LNCAP (cell line): Measurements from ENCODE around the gene MAPKBP1.

Experiments used
- TF ChIP-seq, protein P1 (sequence below): fragments of 450-650 bp; IDR thresholded peaks from 2 replicates; pipeline ENCODE4 v1.5.1; 2017; ENCODE audit warnings: mild to moderate bottlenecking

The MAPKBP1 gene

DNA sequence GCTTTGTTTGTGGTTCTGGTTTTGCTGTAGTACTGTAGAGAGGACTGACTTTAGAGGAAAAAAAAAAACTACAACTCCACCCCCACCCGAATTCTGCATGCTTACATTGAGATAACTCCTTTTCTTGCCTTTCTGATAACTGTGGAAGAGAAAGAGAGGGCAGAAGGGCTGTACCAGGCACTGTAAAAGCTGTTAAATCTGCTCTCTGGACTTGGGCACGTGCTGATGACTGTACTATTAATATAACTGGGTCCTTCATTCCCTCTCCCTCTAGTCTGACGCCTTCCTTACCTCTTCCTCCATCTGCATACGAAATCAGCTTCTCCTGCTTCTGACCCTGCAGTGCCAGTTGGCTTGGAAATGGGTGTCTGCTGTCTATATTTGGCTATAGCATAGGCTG is 15.0 kb downstream of the MAPKBP1 start:
- TF ChIP-seq, protein P1, sequence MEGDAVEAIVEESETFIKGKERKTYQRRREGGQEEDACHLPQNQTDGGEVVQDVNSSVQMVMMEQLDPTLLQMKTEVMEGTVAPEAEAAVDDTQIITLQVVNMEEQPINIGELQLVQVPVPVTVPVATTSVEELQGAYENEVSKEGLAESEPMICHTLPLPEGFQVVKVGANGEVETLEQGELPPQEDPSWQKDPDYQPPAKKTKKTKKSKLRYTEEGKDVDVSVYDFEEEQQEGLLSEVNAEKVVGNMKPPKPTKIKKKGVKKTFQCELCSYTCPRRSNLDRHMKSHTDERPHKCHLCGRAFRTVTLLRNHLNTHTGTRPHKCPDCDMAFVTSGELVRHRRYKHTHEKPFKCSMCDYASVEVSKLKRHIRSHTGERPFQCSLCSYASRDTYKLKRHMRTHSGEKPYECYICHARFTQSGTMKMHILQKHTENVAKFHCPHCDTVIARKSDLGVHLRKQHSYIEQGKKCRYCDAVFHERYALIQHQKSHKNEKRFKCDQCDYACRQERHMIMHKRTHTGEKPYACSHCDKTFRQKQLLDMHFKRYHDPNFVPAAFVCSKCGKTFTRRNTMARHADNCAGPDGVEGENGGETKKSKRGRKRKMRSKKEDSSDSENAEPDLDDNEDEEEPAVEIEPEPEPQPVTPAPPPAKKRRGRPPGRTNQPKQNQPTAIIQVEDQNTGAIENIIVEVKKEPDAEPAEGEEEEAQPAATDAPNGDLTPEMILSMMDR = no peak

DNA sequence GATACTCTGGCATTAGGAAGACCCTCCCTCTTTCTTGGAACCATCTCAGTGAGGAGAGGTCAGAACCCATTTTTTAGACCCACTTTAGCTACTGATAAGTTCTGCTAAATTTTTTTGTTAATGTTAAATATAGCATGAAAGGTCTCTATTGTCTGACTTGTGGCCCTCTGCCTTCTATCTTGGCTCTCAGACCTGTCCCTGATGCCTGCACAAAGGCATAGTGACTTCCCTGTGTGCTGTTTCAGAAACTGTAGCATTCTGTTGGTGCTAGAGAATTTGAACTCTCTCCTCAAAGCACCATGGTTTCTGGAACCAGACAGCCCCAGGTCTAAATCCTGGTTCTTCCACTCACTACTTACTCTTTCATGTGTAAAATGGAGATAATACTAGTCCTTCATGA is 15.4 kb downstream of the MAPKBP1 start:
- TF ChIP-seq, protein P1 = no peak

DNA sequence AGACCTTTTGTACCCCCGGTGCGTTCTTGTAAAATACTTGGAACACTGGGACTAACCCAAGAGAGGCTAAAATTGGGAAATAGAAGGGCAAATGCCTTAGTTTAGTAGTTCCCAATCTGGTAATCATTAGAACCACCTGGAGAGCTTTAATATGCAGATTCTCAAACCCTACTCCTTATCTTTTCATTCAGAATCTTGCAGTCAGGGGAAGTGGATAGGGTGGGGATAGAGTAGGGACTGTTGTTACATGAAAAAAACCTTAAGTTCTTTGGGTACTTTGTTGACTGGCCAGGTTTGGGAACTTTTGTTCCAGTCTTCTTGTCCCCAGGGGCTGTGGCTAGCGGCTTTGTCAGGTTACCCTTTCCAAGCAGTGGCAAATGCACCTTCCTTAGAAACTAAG is 15.9 kb downstream of the MAPKBP1 start:
- TF ChIP-seq, protein P1 = no peak

DNA sequence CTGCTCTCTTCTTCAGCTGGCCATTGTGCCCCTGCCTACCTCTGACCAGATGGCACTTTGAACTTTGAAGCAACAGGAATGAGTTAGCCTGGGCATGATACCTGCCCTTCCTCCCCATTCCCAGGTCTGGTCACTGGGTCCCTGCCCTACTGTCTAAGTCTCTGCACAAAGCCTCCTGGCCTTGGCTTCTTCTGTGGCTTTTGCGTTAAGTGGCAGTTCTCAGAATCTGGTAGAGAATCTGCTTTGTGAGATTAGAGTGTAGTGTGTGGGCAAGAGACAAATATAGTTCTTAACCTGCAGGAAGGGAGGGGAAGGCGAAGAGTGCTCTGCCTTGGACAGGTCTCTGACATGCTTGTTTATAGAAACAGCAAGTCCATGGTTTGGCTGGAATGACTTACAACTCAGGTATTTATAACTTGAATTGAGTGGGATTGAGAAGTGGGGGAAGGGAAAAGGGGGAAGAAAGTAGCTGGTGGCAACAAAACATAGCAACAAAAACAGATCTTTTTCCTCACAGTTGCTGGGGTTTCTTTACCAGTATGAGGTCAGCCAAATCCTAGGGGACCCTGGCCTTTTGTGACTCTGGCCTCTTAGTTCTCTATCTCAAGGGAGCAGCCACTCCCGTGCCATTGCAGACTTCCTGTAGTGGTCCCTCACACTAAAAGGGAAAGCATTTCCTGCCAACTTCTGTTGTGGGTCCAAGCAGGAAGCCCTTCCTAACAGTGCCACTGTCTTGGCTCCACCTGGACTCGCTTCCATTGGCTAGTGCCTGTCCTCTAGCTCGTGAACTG is 16.7 kb downstream of the MAPKBP1 start:
- TF ChIP-seq, protein P1 = no peak

GRCh38 chr15:41791547-41791937 is 17.3 kb downstream of the MAPKBP1 start:
- TF ChIP-seq, protein P1 = no peak

- TF ChIP-seq, protein P1 = no peak
These were observed 17.8 kb downstream of the MAPKBP1 start for GRCh38 chr15:41792000-41792637.

DNA sequence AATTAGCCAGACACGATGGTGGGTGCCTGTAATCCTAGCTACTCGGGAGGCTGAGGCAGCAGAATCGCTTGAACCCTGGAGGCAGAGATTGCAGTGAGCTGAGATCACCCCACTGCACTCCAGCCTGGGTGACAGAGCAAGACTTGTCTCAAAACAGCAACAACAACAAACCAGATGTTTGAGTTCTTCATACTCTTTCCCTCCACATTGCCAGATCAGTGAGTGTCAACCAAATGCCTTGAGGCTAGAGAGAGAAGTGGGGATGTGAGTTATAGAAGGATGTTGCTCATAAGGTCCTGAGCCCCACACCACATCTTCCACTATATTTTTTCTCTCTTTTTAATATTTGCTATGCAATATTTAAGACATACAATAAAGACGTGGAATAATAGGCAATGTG is 19.8 kb downstream of the MAPKBP1 start:
- TF ChIP-seq, protein P1 = no peak
